GM19324 (cell line): ENCODE data around the gene FBXO38.

Experiments used
- ATAC-seq: cut with Tn5 transposase; IDR thresholded peaks from one replicate; pipeline ENCODE4 v1.9.1; 2021; ENCODE audit warnings: mild to moderate bottlenecking, moderate library complexity; ENCODE audit not compliant: unreplicated experiment, low FRiP score

The FBXO38 gene

DNA sequence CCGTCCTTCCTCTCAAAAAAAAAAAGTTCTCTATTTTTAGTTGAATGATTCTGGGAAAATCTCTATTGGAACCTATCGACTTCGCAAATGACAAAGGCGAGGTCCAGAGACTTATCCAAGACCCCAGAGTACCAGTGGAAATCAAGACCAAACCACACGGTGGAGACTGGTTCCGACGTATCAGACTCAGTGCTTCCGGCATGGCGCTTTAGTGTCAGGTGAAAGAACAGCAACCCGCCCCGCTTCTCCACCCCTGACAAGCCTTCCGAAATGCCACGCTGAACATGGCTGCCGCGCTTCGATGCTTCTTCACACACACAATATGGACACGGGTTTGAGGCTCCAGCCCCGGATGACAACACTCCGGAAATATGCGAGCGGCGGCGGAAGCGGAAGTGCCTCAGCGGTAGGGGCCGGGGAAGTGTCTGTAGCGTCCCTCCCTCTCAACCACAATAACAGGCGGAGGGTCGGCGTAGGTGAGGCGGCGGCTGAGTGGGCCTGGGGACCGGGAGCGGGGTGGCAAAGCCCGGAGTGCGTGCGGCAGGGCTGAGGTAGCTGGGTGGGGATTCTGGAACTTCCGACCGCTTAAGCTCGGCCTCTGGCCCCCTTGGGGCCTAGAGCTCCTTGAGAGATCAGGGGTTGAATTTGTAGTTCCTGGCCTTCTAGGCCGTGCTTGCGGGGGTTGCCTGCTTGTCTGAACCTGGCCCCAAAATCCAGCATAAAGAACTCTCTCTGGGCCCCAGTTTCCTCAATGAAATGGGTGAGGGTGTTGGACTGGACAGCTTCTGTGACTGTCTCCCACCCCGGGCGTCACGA is at the start of gene FBXO38:
Gene FBXO38 (plus strand): TSS at position 395 of the 816 bp plus-strand sequence. CDS start 10,819 bp downstream, outside the sequence.
- ATAC-seq: peak; percentile 100

DNA sequence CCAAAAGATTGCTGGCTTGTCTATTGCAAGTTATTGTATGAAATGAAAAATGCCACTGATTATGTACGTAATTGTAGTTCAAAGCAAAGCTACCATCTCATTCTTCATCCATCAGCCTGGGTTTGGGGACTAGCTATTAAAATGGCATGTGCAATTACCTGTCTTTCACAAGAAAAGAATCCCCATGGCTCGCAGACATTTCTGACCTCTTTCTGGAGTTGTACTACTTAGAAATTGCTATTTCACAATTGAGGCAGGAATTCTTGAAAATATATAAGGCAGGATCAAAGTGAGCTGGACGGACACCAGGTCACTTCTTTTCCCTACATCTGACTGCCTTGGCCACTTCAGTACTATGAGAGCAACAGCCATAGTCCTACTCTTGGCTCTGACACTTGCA is 48.5 kb upstream of the FBXO38 start, which contains the start of gene SPINK9:
Gene SPINK9 (plus strand): TSS at position 301 of the 400 bp plus-strand sequence. CDS start 55 bp downstream, at position 356.
- no peak for ATAC-seq

GRCh38 chr5:148336704-148337435 is 46.9 kb upstream of the FBXO38 start:
- peak; percentile 83 for ATAC-seq

DNA sequence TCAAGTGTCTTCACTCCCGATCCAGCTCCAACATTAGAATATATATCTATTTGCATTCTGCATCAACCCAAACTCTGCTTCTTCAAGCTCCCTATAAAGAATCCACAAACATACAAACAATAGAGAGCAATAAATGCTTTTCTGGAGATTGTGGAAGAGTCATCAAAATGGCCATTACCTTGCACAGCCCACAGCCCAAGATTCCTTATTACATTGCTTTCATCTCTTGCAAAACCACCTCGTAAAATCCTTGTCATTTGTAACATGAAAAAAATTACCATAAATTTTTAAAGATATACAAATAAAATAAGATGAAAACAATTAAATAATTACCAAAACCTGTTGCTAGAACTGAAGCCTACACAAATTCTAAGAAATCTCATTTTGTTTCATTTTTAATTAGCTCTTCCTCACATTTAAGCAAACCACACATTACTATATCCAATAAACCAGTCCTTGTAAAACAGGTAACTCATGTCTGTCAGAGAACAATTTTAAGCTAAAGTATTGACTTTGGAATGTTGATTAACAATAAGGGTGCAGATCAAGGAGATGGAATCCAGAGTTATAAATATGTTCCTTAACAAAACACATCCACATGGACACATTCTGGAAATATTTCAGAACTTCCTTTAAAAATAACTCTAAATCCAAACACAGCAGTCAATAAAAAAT is 41.2 kb upstream of the FBXO38 start:
- no peak for ATAC-seq

DNA sequence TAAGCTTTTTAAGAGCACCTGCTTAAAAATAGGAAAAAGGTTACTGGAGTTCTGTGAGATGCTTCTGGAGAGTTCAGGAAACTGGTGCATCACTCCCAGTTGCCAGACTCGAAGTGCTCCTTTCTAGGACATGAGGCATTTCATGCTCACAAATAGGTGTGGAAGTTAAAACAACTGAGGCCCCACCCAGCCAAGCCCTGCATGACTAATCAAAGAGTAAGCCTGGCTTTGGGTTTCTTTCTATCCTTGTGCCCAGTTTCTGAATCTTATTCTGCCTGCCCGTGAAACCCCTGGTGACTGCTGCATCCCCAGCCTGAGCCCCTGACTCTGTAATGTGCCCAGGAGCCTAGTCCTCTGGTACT is 40.7 kb upstream of the FBXO38 start:
- ATAC-seq: no peak

- ATAC-seq: no peak
Measured at GRCh38 chr5:148343603-148344487, 39.9 kb upstream of the FBXO38 start.

DNA sequence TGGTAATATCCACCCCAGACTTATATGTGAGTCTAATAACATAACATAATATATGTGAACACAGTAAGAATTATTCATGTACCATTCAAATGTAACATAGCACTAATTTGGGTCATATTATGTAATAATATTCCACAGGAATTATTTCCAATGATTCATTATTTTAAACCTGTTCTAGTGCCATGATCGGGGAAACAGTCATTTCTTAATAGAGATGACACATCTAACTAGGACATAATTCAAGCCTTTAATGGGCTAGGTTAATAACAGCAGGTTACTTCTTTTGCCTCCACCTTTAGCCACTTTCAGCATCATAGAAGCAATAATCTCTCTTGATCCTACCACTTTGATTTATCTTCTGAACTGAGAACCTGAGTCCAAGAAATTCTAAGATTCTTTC is 36.1 kb upstream of the FBXO38 start:
- ATAC-seq: no peak

- ATAC-seq: no peak
Measured at GRCh38 chr5:148352696-148353095, 31.1 kb upstream of the FBXO38 start.

DNA sequence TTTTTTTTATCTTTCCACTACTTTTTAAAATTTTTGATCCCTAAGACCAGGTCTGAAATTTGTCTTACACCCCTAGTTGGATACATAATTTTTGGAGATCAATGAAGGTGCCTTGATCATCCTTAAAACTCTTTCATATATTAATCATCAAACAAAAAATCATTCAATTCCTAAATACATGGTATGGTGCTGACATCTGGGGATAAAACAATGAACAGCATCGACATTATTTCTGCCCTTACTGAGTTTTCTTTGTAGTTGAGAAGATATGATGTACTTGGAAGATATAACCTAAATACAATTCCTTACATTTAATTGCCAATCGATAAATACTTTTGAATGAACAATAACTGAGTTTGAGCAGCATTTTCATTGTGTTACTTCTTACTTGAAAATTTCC is 30.1 kb upstream of the FBXO38 start:
- ATAC-seq: no peak

DNA sequence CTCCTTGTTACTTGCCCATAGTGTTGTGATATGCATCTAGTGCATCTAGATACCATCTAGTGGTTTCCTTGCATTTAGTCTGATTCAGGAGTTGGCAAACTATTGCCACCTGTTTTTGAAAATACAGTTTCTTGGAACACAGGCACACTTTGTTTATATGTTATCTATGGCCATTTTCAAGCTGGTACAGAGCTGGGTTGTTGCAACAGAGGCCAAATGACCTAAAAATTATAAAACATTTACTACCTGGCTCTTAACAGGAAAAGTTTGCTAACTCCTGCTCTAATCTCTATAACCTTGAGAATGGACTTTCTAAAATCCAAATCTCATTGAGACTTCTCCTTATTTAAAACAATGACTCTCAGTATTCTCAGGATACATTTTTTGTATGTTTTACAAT is 19.4 kb upstream of the FBXO38 start:
- no peak for ATAC-seq

DNA sequence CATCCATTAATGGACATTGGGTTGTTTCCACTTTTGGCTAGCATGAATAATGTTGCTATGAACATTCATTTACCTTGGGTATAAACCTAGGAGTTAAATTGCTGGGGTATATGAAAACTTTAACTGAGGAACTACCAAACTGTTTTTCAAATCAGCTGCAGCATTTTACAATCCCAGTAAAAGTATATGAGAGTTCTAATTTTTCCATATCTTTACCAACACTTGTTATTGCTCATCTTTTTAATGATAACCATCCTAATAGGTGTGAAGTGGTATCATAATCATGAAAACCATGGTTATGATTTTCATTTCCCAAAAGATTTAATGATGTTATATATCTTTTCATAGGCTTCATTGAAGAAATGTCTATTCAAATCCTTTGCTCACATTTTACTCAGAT is 15.5 kb upstream of the FBXO38 start:
- ATAC-seq: no peak

- no peak for ATAC-seq
Measured at GRCh38 chr5:148372166-148372725, 11.5 kb upstream of the FBXO38 start.

DNA sequence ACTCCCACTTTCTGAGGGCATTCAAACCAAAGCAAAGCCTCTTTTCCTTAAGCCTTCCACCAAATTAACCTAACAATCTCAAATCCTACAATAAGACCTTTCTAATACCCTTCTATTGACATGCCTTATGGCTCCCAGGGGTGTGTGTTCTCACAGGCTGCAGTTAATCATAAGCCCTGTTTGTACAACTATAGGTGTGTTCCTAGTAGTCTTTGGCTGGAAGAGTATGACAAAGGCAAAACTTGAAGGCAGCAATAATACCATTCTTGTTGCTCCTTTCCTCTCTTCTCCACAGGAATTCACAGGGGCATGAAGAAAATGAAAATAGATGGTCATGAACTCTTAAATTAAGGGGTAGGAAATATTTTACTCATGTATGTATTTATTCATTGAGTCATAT is 10.9 kb upstream of the FBXO38 start:
- no peak for ATAC-seq

- no peak for ATAC-seq
Measured at GRCh38 chr5:148374690-148375360, 8.9 kb upstream of the FBXO38 start.

DNA sequence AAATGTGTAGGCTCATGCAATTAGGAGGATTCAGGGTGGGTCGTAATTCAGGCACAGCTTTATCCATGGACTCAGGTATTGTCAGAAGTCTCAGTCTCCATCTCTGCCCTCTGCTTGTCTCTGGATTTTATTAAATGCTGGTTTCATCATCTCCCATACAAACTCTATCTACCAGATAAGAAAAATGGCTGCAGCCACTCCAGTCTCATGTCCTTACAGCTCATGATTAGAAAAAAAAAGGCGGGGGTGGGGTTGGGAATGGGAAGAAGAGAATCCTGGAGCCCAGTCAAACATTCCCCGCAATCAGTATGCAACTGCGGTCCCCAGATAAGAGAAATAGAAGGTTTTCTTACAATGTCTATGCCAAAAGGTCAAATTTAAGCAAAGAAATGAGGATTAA is 7.6 kb upstream of the FBXO38 start:
- no peak for ATAC-seq

DNA sequence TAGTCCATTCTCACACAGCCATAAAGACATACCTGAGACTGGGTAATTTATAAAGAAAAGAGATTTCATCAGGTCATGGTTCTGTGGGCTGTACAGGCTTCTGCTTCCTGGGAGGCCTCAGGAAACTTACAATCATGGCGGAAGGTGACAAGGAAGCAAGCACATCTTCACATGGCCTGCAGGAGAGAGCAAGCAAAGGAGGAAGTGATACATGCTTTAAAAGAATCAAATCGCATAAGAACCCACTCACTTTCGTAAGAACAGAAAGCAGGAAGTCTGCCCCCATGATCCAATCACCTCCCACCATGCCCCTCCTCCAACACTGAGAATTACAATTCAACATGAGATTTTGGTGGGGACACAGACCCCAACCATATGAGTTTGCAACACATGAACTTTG is 5.1 kb upstream of the FBXO38 start:
- no peak for ATAC-seq

GRCh38 chr5:148379340-148379739 is 4.4 kb upstream of the FBXO38 start:
- ATAC-seq: no peak

GRCh38 chr5:148381906-148382305 is 1.9 kb upstream of the FBXO38 start:
- no peak for ATAC-seq

DNA sequence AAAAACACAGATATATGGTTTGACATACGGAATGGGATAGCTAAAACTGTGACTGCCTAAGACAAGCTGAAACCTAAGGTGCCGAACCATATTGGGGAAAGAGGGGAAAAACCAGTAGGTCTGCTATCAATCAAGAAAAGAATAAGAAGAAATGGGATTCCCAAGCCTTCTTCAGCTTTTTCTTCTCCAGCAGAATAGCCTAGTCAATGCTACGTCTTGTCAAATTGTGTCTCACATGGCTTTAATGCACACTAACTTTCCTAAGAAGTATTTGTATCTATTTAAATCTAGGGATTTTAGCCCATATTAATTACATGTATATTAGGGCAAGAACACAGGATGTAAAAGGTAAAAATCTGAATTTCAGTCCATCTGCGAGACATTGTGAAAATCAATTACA is 797 bp upstream of the FBXO38 start:
- no peak for ATAC-seq

DNA sequence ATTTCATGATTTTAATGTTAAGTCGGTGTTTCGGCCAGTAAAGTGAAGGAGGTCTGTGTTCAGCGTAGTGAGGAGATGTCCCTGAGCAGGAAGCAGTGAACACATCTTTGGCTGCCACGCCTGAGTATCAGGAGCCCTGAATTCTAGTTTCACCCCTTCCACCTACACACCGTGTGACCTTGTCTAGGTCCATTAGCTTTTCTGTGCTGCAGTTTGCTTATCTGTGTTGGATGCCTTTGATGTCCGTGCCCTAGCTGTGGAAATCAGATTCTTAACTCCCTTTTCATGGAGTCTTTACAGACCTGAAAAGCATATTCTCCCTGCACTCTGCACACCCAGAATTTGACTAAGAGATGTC is 601 bp downstream of the FBXO38 start:
- ATAC-seq: no peak
